ENCODE results near the gene FTH1. TPM values are rescaled to one million over a fixed set of nuclear protein-coding genes. Genes with fewer than 3 reads are reported as not detected.

The FTH1 gene
- total RNA-seq, 4 donors from 2014 or later, result 2,288 to 6,007 (median 4,694) TPM

DNA sequence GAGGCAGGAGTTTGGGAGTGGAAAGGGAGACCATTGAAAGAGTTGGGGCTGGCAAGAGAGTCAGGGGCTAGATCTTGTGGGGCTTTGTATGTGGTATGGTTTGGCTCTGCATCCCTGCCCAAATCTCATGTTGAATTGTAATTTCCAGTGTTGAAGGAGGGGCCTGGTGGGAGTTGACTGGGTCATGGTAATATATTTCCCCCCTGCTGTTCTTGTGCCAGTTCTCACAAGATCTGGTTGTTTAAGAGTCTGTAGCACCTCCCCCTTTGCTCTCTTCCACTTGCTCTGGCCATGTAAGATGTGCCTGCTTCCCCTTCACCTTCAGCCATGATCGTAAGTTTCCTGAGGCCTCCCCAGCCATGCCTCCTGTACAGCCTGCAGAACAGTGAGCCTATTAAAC lies 39.9 kb downstream of the FTH1 start:
- TF ChIP-seq POLR2AphosphoS5 (IDR thresholded peaks at IDR 0.05), result no peak
- TF ChIP-seq EP300 (IDR thresholded peaks at IDR 0.05; ENCODE audit: low read depth), result no peak
- TF ChIP-seq, protein P1, sequence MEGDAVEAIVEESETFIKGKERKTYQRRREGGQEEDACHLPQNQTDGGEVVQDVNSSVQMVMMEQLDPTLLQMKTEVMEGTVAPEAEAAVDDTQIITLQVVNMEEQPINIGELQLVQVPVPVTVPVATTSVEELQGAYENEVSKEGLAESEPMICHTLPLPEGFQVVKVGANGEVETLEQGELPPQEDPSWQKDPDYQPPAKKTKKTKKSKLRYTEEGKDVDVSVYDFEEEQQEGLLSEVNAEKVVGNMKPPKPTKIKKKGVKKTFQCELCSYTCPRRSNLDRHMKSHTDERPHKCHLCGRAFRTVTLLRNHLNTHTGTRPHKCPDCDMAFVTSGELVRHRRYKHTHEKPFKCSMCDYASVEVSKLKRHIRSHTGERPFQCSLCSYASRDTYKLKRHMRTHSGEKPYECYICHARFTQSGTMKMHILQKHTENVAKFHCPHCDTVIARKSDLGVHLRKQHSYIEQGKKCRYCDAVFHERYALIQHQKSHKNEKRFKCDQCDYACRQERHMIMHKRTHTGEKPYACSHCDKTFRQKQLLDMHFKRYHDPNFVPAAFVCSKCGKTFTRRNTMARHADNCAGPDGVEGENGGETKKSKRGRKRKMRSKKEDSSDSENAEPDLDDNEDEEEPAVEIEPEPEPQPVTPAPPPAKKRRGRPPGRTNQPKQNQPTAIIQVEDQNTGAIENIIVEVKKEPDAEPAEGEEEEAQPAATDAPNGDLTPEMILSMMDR (IDR thresholded peaks at IDR 0.05), result no peak
- no peak for TF ChIP-seq POLR2A (IDR thresholded peaks at IDR 0.05)
- DNase-seq, result no peak
- intact Hi-C loops (cut with DNase I; ENCODE audit: low total_unique reads) (no loop called here), in situ Hi-C loops (cut with MboI; ENCODE audit: low pct_ligation_motif_present in 1 of 4, low pct_unique_long_range_greater_than_20kb in 1 of 4, low sequenced_read_pairs in 3 of 4) (no loop called here)
- Histone ChIP-seq H3K27me3 (no peaks in the 10 kb centered on the region), H3K9me3 (no peaks in the 10 kb centered on the region), H3K4me1 (peaks cover 0 to 15% (median 2%) of the 10 kb centered on the region in 4 donors), H3K27ac (no peak overlapping the region), H3K4me3 (no peak overlapping the region), H3K36me3 (no peaks in the 10 kb centered on the region)
- WGBS, 2 donors (ENCODE audit: low coverage in 1 of 2), result 100% methylated on average over 1 of the region's 1 CpG

DNA sequence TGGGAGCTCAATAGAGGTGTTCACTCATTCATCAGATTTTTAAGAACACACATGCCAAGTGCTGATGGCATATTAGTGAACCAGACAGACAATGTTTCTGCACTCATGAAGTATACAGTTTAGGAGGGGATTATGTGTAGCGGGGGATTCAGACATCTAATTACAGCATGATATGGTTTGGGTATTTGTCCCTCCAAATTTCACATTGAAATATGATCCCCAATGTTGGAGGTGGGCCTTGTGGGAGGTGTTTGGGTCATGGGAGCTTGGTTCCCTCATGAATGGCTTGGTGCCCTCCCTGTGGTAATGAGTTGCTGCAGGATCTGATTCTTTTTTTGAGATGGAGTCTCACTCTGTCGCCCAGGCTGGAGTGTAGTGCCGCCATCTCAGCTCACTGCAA lies 41.2 kb downstream of the FTH1 start:
- Histone ChIP-seq H3K4me3 (no peak overlapping the region), H3K4me1 (peaks cover 0 to 16% (median 2%) of the 10 kb centered on the region in 4 donors), H3K27me3 (peaks cover 6% of the 10 kb centered on the region), H3K36me3 (no peaks in the 10 kb centered on the region), H3K9me3 (no peaks in the 10 kb centered on the region), H3K27ac (no peak overlapping the region)
- DNase-seq, result no peak
- 95 to 100% methylated on average over 1 to 3 of the region's 3 CpGs for WGBS, 2 donors (ENCODE audit: low coverage in 1 of 2)
- TF ChIP-seq EP300 (IDR thresholded peaks at IDR 0.05; ENCODE audit: low read depth) (no peak), POLR2AphosphoS5 (IDR thresholded peaks at IDR 0.05) (no peak), POLR2A (IDR thresholded peaks at IDR 0.05) (no peak)
- TF ChIP-seq, protein P1 (IDR thresholded peaks at IDR 0.05), result no peak
- in situ Hi-C loops (cut with MboI; ENCODE audit: low pct_ligation_motif_present in 1 of 4, low pct_unique_long_range_greater_than_20kb in 1 of 4, low sequenced_read_pairs in 3 of 4), result no loop called here
- intact Hi-C loops (cut with DNase I; ENCODE audit: low total_unique reads), result no loop called here

DNA sequence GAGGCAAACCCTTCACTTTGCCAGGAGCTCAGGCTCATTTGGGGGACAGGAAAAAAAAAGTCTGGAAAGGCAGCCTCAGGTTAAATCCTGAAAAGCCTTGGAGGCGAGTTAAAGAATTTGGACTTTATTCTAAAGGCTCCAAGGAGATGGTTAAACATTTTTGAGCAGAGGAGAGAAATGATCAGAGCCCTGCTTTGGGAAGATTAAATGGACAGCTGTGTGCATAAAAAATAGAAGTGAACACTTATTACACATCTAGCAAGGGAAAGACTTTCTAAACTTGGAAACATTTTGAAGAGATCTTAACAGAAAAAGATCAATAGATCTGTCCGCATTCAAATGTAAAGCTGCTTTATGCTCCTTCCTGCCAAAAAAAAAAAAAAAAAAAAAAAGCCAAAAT lies 41.7 kb downstream of the FTH1 start:
- TF ChIP-seq POLR2AphosphoS5 (IDR thresholded peaks at IDR 0.05), result no peak
- TF ChIP-seq, protein P1 (IDR thresholded peaks at IDR 0.05), result no peak
- 85% methylated on average over 2 of the region's 2 CpGs for WGBS, 2 donors (ENCODE audit: low coverage in 1 of 2)
- peaks cover 11% of the 10 kb centered on the region for H3K27me3 ChIP-seq
- no peaks in the 10 kb centered on the region for H3K36me3 ChIP-seq
- no peak for DNase-seq
- no peak overlapping the region for H3K4me3 ChIP-seq
- H3K9me3 ChIP-seq, result no peaks in the 10 kb centered on the region
- no peak overlapping the region for H3K27ac ChIP-seq
- in situ Hi-C loops (cut with MboI; ENCODE audit: low pct_ligation_motif_present in 1 of 4, low pct_unique_long_range_greater_than_20kb in 1 of 4, low sequenced_read_pairs in 3 of 4) (no loop called here), intact Hi-C loops (cut with DNase I; ENCODE audit: low total_unique reads) (no loop called here)
- H3K4me1 ChIP-seq, result peaks cover 0 to 16% (median 2%) of the 10 kb centered on the region in 4 donors

DNA sequence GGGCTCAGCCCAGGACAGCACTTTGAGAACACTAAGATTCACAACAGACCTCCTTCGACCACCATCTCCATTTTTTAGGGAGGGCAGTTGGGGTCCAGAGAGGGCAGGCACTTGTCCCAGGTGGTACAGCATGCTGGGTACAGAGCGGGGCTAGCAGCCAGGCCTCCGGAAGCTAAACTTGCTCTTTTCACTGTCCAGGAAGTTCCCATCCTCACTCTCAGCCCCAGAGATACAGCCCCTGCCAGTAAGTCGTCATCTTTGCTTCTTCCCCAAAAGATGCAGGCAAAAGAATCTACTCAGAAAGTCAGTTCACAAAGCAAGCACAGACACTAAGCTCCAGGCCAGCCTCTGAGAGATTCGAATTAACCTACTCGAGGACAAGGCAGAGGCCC lies 43.4 kb downstream of the FTH1 start:
- no peak for DNase-seq
- H3K9me3 ChIP-seq, result no peaks in the 10 kb centered on the region
- 61% methylated on average over 6 of the region's 6 CpGs; no CpG with 5 or more reads in 1 of the 2 donors for WGBS, 2 donors (ENCODE audit: low coverage in 1 of 2)
- H3K36me3 ChIP-seq, result no peaks in the 10 kb centered on the region
- intact Hi-C loops (cut with DNase I; ENCODE audit: low total_unique reads) (no loop called here), in situ Hi-C loops (cut with MboI; ENCODE audit: low pct_ligation_motif_present in 1 of 4, low pct_unique_long_range_greater_than_20kb in 1 of 4, low sequenced_read_pairs in 3 of 4) (no loop called here)
- peaks cover 0 to 19% (median 2%) of the 10 kb centered on the region in 4 donors for H3K4me1 ChIP-seq
- H3K27me3 ChIP-seq, result peaks cover 28% of the 10 kb centered on the region
- TF ChIP-seq POLR2A (IDR thresholded peaks at IDR 0.05), result no peak
- TF ChIP-seq, protein P1 (IDR thresholded peaks at IDR 0.05), result no peak
- no peak for TF ChIP-seq EP300 (IDR thresholded peaks at IDR 0.05; ENCODE audit: low read depth)
- TF ChIP-seq POLR2AphosphoS5 (IDR thresholded peaks at IDR 0.05), result no peak
- no peak overlapping the region for H3K4me3 ChIP-seq
- H3K27ac ChIP-seq, result peak overlapping the region; percentile 64 to 82 (median 76)

Measured in transverse colon (tissue), 4 donors.